ENCODE measurements around the gene KCNQ5.
"Not testable (repeated sequence)": the region's sequence is repeated elsewhere in the genome, so short reads cannot be mapped to it uniquely, and the experiment has no call there.

KCNQ5 gene

DNA sequence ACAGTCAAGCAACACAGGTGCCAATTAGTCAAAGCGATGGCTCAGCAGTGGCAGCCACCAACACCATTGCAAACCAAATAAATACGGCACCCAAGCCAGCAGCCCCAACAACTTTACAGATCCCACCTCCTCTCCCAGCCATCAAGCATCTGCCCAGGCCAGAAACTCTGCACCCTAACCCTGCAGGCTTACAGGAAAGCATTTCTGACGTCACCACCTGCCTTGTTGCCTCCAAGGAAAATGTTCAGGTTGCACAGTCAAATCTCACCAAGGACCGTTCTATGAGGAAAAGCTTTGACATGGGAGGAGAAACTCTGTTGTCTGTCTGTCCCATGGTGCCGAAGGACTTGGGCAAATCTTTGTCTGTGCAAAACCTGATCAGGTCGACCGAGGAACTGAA is 572.9 kb downstream of the KCNQ5 start:
- TF ChIP-seq POLR2A (IDR thresholded peaks at IDR 0.05; ENCODE audit: low read depth, low read length), result no peak
- FAIRE-seq, result no peak
- DNase-seq (ENCODE audit: insufficient read length, low spot score), result no peak

DNA sequence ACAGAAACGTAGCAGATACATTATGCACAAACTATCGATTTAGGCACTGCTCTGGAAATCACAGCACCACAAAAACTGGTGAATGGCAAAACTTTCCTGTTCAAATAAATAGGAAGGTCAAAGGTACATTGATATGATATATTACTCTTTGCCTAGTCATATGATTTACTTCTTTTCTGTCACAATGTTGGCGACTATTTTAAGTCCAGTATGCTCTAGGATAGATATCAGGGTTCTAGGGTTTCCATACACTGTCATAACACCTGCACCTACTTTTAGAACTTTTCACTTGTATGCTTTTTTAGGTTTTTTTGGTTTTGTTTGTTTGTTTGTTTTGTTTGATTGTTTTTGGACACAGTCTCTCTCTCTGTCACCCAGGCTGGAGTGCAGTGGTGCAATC is 578.4 kb downstream of the KCNQ5 start:
- no peak for FAIRE-seq
- no peak for TF ChIP-seq POLR2A (IDR thresholded peaks at IDR 0.05; ENCODE audit: low read depth, low read length)

GRCh38 chr6:73200735-73201134 is 578.9 kb downstream of the KCNQ5 start:
- FAIRE-seq (peak; percentile 55), DNase-seq (ENCODE audit: insufficient read length, low spot score) (peak; percentile 29)
- no peak for TF ChIP-seq POLR2A (IDR thresholded peaks at IDR 0.05; ENCODE audit: low read depth, low read length)

More for the DNA sequence above, 578.4 kb downstream of the KCNQ5 start:
- DNase-seq (ENCODE audit: insufficient read length, low spot score), result no peak

DNA sequence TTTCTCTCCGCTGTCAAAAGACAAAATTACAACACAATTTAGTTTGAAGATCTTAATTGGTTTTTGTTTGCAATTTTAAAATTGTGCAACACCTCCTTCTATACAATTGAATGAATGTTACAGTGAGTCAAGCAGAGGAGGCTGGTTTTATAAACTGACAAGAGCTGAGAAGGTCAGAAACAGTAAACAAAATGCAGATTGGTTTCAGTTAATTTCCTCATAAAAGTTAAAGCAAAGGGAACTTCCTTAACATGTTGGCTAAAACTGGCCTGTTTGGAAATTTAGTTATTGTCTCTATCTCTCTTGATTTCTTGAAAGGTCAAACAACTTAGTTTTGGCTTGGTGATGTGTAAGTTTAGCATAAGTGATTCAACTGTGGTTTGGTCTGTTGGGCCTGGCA is 581.2 kb downstream of the KCNQ5 start:
- no peak for DNase-seq (ENCODE audit: insufficient read length, low spot score)
- TF ChIP-seq POLR2A (IDR thresholded peaks at IDR 0.05; ENCODE audit: low read depth, low read length), result no peak
- FAIRE-seq, result peak; percentile 15

- DNase-seq (ENCODE audit: insufficient read length, low spot score) (no peak), FAIRE-seq (no peak)
- no peak for TF ChIP-seq POLR2A (IDR thresholded peaks at IDR 0.05; ENCODE audit: low read depth, low read length)
Observed at GRCh38 chr6:73204252-73204651, 582.4 kb downstream of the KCNQ5 start.

DNA sequence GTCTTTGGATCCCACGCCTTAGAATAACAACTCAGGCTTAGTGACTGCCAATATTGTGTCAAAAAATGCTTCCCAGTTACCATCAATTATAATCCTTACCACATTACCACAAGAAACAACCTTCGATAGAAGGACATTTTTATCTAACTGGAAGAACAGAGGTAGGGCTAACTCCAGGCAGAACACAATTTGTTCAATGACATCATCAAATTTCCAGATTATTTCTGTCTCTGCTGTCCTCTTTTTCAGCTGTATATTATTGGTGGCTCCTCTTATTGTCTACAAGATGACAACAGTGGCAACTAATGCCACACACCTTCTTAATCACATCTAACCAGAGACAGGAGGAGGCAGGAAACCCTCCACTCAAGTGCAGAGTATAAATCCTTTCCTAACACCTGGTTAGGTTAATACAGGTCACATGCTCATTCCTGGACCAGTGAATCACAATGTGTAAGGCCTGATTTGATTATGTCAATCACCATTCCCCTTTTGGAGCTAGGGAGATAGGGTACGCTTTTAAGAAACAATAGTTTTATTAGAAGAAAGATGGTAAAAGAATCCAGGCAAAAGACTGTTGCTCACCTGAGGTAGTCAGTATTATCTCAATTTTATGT is 585.5 kb downstream of the KCNQ5 start:
- DNase-seq (ENCODE audit: insufficient read length, low spot score) (no peak), FAIRE-seq (no peak)
- TF ChIP-seq POLR2A (IDR thresholded peaks at IDR 0.05; ENCODE audit: low read depth, low read length), result no peak

GRCh38 chr6:73209117-73209516 is 587.3 kb downstream of the KCNQ5 start:
- no peak for TF ChIP-seq POLR2A (IDR thresholded peaks at IDR 0.05; ENCODE audit: low read depth, low read length)
- no peak for DNase-seq (ENCODE audit: insufficient read length, low spot score)
- no peak for FAIRE-seq

DNA sequence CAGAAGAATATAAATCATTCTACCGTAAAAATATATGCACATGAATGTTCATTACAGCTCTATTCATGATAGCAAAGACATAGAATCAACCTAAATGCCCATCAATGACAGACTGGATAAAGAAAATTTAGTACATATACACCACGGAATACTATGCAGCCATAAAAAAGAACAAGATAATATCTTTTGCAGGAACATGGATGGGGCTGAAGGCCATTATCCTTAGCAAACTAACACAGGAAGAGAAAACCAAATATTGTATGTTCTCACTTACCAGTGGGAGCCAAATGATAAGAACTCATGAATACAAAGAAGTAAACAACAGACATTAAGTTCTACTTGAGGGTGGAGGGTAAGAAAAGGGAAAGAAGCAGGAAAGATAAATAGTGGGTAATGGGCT is 595.0 kb downstream of the KCNQ5 start:
- FAIRE-seq, result no peak

DNA sequence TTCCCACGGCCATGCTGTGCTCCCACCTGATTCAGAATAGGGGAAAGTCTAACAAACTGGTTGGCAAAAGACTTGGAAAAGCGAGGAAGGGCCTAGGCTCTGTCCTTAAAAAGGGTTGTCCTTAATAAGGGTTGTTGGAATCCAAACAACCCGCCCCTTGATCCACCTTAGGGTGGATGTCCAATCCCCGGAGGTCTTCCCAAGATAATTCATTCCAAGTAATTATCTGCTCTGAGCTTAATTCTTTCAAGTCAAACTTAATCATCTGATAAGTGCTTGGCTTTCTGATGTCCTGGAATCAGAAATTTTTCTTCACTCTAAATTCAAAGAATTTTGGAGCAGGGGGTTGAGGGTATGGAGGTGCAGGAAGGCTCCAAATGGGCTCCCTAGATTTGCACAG is 603.5 kb downstream of the KCNQ5 start, which contains the start of gene KHDC1L:
TSS of gene KHDC1L (minus strand) at position 101 of the 400 bp plus-strand sequence. CDS start at position 13, 88 bp downstream.
- no peak for TF ChIP-seq POLR2A (IDR thresholded peaks at IDR 0.05; ENCODE audit: low read depth, low read length)
- FAIRE-seq, result no peak
- DNase-seq (ENCODE audit: insufficient read length, low spot score), result no peak

More for the DNA sequence above, 595.0 kb downstream of the KCNQ5 start:
- no peak for DNase-seq (ENCODE audit: insufficient read length, low spot score)
- TF ChIP-seq POLR2A (IDR thresholded peaks at IDR 0.05; ENCODE audit: low read depth, low read length), result no peak

GRCh38 chr6:73227606-73228255 is 605.9 kb downstream of the KCNQ5 start:
- no peak for DNase-seq (ENCODE audit: insufficient read length, low spot score)
- FAIRE-seq, result no peak
- no peak for TF ChIP-seq POLR2A (IDR thresholded peaks at IDR 0.05; ENCODE audit: low read depth, low read length)

DNA sequence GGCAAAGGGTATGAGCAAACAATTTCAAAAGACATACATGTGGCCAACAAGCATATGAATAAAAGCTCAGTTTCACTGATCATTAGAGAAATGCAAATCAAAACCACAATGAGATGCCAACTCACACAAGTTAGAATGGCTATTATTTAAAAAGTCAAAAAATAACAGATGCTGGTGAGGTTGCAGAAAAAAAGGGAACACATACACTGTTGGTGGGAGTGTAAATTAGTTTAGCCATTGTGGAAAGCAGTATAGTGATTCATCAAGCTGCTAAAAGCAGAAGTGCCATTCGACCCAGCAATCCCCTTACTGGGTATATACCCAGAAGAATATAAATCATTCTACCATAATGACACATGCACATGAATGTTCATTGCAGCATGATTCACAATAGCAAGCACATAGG is 610.1 kb downstream of the KCNQ5 start:
- DNase-seq (ENCODE audit: insufficient read length, low spot score), result no peak
- no peak for FAIRE-seq
- no peak for TF ChIP-seq POLR2A (IDR thresholded peaks at IDR 0.05; ENCODE audit: low read depth, low read length)

- TF ChIP-seq POLR2A (IDR thresholded peaks at IDR 0.05; ENCODE audit: low read depth, low read length), result no peak
- FAIRE-seq (no peak), DNase-seq (ENCODE audit: insufficient read length, low spot score) (no peak)
Observed at GRCh38 chr6:73233048-73233447, 611.2 kb downstream of the KCNQ5 start.

- not testable (repeated sequence) for DNase-seq (ENCODE audit: insufficient read length, low spot score)
Observed at GRCh38 chr6:73233971-73234370, 612.1 kb downstream of the KCNQ5 start.

GRCh38 chr6:73234733-73235132 is 612.9 kb downstream of the KCNQ5 start:
- FAIRE-seq, result peak; percentile 89
- TF ChIP-seq POLR2A (IDR thresholded peaks at IDR 0.05; ENCODE audit: low read depth, low read length), result no peak
- DNase-seq (ENCODE audit: insufficient read length, low spot score), result no peak

More at GRCh38 chr6:73233971-73234370, 612.1 kb downstream of the KCNQ5 start:
- peak; percentile 87 for FAIRE-seq

GRCh38 chr6:73236144-73236750 is 614.4 kb downstream of the KCNQ5 start:
- FAIRE-seq (peak; percentile 45), DNase-seq (ENCODE audit: insufficient read length, low spot score) (peak; percentile 33)

More at GRCh38 chr6:73236144-73236750, 614.4 kb downstream of the KCNQ5 start:
- TF ChIP-seq POLR2A (IDR thresholded peaks at IDR 0.05; ENCODE audit: low read depth, low read length), result no peak

All from H54 (cell line).